ENCODE results near the gene SLC25A44.

SLC25A44 gene, protein sequence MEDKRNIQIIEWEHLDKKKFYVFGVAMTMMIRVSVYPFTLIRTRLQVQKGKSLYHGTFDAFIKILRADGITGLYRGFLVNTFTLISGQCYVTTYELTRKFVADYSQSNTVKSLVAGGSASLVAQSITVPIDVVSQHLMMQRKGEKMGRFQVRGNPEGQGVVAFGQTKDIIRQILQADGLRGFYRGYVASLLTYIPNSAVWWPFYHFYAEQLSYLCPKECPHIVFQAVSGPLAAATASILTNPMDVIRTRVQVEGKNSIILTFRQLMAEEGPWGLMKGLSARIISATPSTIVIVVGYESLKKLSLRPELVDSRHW

DNA sequence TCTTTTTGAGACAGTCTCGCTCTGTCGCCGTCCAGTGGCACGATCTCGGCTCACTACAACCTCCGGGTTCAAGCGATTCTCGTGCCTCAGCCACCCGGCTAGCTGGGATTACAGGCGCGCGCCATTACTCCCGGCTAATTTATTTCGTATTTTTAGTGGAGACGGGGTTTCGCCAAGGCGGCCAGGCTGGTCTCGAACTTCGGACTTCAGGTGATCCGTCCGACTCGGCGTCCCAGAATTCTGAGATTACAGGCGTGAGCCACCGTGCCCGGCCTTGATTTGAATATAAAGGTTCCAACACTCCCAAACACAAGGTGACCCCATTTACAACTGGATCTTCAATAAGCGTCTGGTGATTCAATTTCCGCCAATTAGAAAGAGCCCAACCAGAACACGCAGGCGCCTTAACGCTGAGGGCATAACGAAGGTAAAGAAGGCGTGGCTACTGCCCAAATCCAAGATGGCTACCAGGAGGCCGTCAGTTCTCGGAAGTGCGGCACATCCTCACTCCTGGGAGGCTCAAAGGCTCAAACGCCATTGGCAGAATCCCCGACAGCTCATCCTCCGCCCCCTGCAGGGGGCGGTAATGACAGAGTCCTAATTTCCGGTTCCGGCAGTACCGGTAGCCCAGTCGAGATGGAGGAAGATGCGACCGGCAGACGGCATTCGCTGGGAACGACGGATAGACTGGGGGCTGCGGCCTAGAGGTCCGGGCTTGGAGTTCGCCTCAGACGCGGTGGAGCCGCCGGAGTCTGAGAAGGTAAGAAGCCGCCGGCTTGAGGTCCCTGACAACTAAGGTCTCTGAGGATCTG lies at the start of gene SLC25A44:
SLC25A44 (plus strand) TSS at position 617 of the 812 bp plus-strand sequence. CDS start 5,744 bp downstream, outside the sequence.
- peak within 1 kb of the TSS; percentile 84 for H3K4me3 ChIP-seq (ENCODE audit: low read depth, low read length)
- TF ChIP-seq, protein P1, sequence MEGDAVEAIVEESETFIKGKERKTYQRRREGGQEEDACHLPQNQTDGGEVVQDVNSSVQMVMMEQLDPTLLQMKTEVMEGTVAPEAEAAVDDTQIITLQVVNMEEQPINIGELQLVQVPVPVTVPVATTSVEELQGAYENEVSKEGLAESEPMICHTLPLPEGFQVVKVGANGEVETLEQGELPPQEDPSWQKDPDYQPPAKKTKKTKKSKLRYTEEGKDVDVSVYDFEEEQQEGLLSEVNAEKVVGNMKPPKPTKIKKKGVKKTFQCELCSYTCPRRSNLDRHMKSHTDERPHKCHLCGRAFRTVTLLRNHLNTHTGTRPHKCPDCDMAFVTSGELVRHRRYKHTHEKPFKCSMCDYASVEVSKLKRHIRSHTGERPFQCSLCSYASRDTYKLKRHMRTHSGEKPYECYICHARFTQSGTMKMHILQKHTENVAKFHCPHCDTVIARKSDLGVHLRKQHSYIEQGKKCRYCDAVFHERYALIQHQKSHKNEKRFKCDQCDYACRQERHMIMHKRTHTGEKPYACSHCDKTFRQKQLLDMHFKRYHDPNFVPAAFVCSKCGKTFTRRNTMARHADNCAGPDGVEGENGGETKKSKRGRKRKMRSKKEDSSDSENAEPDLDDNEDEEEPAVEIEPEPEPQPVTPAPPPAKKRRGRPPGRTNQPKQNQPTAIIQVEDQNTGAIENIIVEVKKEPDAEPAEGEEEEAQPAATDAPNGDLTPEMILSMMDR (IDR thresholded peaks at IDR 0.05; ENCODE audit: low read depth, low read length), result peak; percentile 25; the same call in 1 of the 2 replicates

DNA sequence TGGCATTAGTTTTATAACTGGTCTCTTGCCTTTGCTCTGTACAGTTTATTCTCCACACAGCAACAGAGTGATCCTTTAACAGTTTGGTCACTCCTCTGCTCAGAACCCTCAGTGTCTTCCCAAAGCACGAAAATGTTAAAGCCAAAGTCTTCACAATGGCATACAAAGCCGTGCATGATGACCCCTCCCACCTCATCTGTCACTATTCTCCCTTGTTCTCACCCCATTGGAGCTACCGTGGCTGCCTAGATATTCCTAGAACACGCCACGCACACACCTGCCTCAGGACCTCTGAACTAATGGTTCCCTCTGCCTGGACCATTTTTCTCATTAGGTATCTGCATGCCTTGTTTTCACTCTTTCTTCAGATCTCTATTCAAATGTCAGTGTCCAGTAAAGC lies 49.2 kb upstream of the SLC25A44 start:
- TF ChIP-seq, protein P1 (IDR thresholded peaks at IDR 0.05; ENCODE audit: low read depth, low read length), result no peak
- H3K4me3 ChIP-seq (ENCODE audit: low read depth, low read length), result no peak overlapping the region

DNA sequence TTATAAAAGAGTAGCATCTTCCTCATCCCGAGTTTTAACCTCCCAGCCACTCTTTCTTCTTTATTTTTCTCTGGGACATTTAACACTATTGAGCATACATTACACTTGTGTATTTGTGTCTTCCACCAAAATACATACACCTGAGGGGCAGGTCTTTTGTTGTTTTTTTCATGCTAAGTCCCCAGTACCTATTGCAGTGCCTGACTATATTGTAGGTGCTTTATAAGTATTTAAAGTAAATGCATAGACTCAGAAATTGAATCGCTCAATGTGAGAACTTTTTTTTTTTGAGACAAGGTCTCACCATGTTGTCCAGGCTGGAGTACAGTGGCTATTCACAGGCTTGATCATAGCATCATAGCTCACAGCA lies 48.3 kb upstream of the SLC25A44 start:
- H3K4me3 ChIP-seq (ENCODE audit: low read depth, low read length), result no peak overlapping the region
- TF ChIP-seq, protein P1 (IDR thresholded peaks at IDR 0.05; ENCODE audit: low read depth, low read length), result no peak

DNA sequence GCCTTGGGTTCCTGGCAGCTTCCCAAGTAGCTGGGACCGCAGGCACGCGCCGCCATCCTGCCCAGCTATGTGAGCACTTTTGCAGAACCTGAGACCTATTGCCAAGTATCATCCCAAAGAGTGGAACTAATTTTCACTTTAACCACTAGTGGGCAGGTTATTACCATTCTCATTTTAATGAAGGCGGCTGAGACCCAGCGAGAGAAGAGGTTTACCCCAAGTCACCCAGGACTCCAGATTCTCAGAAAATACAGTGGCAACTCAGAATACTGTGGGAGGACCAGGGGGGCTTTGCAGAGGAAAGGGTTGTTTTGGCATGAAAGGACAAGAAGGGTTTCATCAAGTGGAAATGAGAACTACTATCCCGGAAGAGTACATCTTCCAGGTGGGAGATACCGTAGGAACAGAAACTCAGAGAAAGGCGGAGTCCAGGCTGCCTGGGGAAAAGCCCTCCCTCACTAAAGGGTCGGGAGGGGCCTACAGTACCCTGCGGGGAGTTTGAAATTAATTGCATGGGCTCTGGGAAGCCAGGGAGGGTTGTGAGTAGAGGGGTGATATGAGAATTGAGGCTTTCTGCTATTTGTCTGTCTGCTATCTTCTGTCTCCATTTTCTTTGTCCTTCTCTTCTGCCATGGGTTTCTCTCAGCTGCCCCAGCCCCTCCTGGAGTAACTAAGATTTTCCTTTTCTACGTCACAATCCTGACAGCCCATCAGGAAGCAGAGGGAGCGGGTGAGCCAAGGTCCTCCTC lies 47.7 kb upstream of the SLC25A44 start:
- TF ChIP-seq, protein P1 (IDR thresholded peaks at IDR 0.05; ENCODE audit: low read depth, low read length), result peak; percentile 57
- no peak overlapping the region for H3K4me3 ChIP-seq (ENCODE audit: low read depth, low read length)

DNA sequence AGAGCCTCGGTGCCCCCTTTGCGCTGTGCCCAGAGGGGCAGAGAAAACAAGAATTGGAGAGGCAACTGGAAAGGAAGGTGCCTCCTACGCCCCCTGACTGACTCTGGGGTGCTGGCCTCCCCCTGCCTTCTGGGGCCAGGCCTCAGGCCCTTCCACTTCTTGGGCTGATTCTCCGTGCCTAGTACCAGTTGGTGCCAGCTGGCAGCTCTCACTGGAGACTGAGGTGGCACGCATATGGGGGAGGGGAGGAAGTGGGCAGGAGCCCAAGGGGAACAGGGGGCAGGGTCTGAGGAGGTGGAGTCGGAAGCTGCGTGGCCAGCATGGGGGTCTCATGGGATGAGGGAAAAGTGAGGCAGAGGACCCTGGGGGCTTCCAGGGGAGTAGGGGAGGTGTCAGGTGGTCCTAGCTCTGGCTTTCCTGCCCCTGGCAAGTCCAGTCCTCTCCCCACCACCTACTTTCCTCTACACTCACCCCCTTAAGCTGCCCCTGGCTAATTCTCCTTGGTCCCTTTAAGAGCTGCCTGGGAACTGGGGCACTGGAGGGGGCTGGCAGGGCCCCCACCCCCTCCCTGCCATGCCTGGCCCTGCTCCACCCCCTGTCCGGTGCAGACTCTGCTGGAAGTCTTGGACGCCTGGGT lies 47.0 kb upstream of the SLC25A44 start:
- TF ChIP-seq, protein P1 (IDR thresholded peaks at IDR 0.05; ENCODE audit: low read depth, low read length), result no peak
- no peak overlapping the region for H3K4me3 ChIP-seq (ENCODE audit: low read depth, low read length)

DNA sequence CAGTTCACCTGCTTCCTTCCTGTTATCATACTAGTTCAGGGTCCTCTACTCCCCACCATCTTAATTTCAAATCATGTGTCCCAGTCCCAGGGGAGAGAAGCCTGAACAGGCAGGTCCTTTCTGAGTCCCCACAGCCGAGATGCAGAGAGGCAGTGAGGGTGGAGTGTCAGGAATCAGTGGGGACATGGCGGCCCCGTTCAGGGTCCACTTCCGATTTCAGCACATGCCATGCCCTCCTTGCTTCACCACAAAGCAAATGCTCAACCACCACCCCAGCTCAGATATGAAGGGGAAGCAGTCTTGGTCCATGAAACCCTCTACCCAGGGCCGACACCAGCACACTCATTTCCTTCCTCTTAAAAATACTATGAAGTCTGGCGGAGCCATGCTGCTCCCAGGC lies 45.7 kb upstream of the SLC25A44 start:
- TF ChIP-seq, protein P1 (IDR thresholded peaks at IDR 0.05; ENCODE audit: low read depth, low read length), result no peak
- no peak overlapping the region for H3K4me3 ChIP-seq (ENCODE audit: low read depth, low read length)

Data from WI38 (cell line).